Esophagus muscularis mucosa (tissue), 4 donors: ENCODE measurements around the gene EXOC3L4. TPM values are rescaled to one million over a fixed set of nuclear protein-coding genes. Genes with fewer than 3 reads are reported as not detected.
"Not testable (repeated sequence)": the region's sequence is repeated elsewhere in the genome, so short reads cannot be mapped to it uniquely, and the experiment has no call there.

ENCODE experiments used
- DNase-seq: peaks from one replicate; pipeline ENCODE4 v3.0.0-alpha.2; 2017; ENCODE audit errors: extremely low spot score
- H3K27ac ChIP-seq, 4 donors: fragments of 200-600 bp; sonication (generic); replicated peaks in 1 of 4; 1 replicate in 3 of 4; 2 replicates in 1 of 4; pipeline ENCODE4 v1.5.1; 2016 to 2019; ENCODE audit warnings: mild to moderate bottlenecking in 1 of 4
- H3K27me3 ChIP-seq, 4 donors: fragments of 200-600 bp; sonication (generic); one replicate each; pipeline versions ENCODE4 v1.5.1 to v1.6.0; 2016 to 2019
- H3K36me3 ChIP-seq, 4 donors: fragments of 200-600 bp; sonication (generic); one replicate each; pipeline ENCODE4 v1.5.1; 2016 to 2019
- H3K4me1 ChIP-seq, 4 donors: fragments of 200-600 bp; sonication (generic); one replicate each; pipeline ENCODE4 v1.5.1; 2016 to 2019
- H3K4me3 ChIP-seq, 4 donors: fragments of 200-600 bp; sonication (generic); 1 replicate in 2 of 4; 2 replicates in 2 of 4; pipeline ENCODE4 v1.5.1; 2016 to 2019; ENCODE audit warnings: mild to moderate bottlenecking in 4 of 4, moderate library complexity in 1 of 4
- H3K9me3 ChIP-seq, 4 donors: fragments of 200-600 bp; sonication (generic); 1 replicate in 3 of 4; 2 replicates in 1 of 4; pipeline ENCODE4 v1.5.1; 2016 to 2019
- CTCF ChIP-seq, 3 experiments: fragments of 200-600 bp in 2 of 3; fragments of 450-650 bp in 1 of 3; sonication (generic) in 2 of 3; IDR thresholded peaks; one replicate each; pipeline ENCODE4 v1.5.1; 2017 to 2019; ENCODE audit warnings: antibody characterized with exemption in 3 of 3, mild to moderate bottlenecking in 2 of 3, moderate library complexity in 1 of 3
- EP300 ChIP-seq: sonication (generic); formaldehyde crosslinking; IDR thresholded peaks from one replicate; pipeline ENCODE4 v1.6.1; 2017; ENCODE audit warnings: antibody characterized with exemption
- POLR2A ChIP-seq: fragments of 450-650 bp; IDR thresholded peaks from one replicate; pipeline ENCODE4 v1.6.1; 2017; ENCODE audit warnings: antibody characterized with exemption, moderate library complexity, mild to moderate bottlenecking, low read depth
- POLR2AphosphoS5 ChIP-seq, 2 donors: sonication (generic); formaldehyde crosslinking; IDR thresholded peaks; one replicate each; pipeline ENCODE4 v1.6.1; 2017; ENCODE audit warnings: antibody characterized with exemption in 2 of 2
- WGBS: methylation state at CpG from one replicate; pipeline ENCODE4 v1.1.5; 2018; 5-methylcytosine and 5-hydroxymethylcytosine counted together
- intact Hi-C: fragments of 100-400 bp; cut with DNase I; formaldehyde crosslinking; loops from one replicate; pipeline ENCODE4 v1.15.1; 2023
- total RNA-seq, 4 donors: library from RNA; depleted of rRNA; stranded (reverse); fragments of >200 nt; gene quantifications; one replicate each; pipeline versions ENCODE4 v1.1.0 to v1.2.1, GENCODE V29; 2016

Gene EXOC3L4
- total RNA-seq, 4 donors from 2014 or later = 0.42 to 2.0 (median 1.2) TPM

- WGBS = 72% methylated on average over 14 of the region's 15 CpGs
- Histone ChIP-seq H3K36me3 (no peaks in the 10 kb centered on the region), H3K27ac (no peak overlapping the region), H3K9me3 (no peaks in the 10 kb centered on the region), H3K4me1 (peaks cover 11 to 18% (median 15%) of the 10 kb centered on the region in 4 donors), H3K27me3 (peaks cover 0 to 16% (median 0%) of the 10 kb centered on the region in 4 donors), H3K4me3 (no peak overlapping the region)
- intact Hi-C loops = no loop called here
- no peak for DNase-seq
- TF ChIP-seq POLR2AphosphoS5 (IDR thresholded peaks at IDR 0.05) (no peak), EP300 (no peak), POLR2A (no peak), CTCF (IDR thresholded peaks at IDR 0.05) (no peak)
Observed at GRCh38 chr14:103151270-103151945, 56.9 kb downstream of the EXOC3L4 start.

GRCh38 chr14:103155010-103155409 lies 60.5 kb downstream of the EXOC3L4 start:
- no peaks in the 10 kb centered on the region for H3K36me3 ChIP-seq
- H3K4me3 ChIP-seq = no peak overlapping the region
- no peaks in the 10 kb centered on the region for H3K9me3 ChIP-seq
- no peak overlapping the region for H3K27ac ChIP-seq
- intact Hi-C loops = no loop called here
- no peaks in the 10 kb centered on the region for H3K27me3 ChIP-seq
- 28% methylated on average over 3 of the region's 6 CpGs for WGBS
- DNase-seq = no peak
- TF ChIP-seq POLR2A (no peak), EP300 (no peak), CTCF (IDR thresholded peaks at IDR 0.05) (no peak), POLR2AphosphoS5 (IDR thresholded peaks at IDR 0.05) (peak in 1 of 2 donors; percentile 61)
- peaks cover 11 to 18% (median 15%) of the 10 kb centered on the region in 4 donors for H3K4me1 ChIP-seq

- DNase-seq, H3K4me3 ChIP-seq, intact Hi-C loops, H3K36me3 ChIP-seq, H3K9me3 ChIP-seq, H3K27ac ChIP-seq, H3K27me3 ChIP-seq: not testable (repeated sequence)
- peaks cover 11 to 18% (median 15%) of the 10 kb centered on the region in 4 donors for H3K4me1 ChIP-seq
- 80% methylated on average over 2 of the region's 12 CpGs for WGBS
Observed at GRCh38 chr14:103155416-103155815, 60.9 kb downstream of the EXOC3L4 start.

GRCh38 chr14:103155826-103156394 lies 61.4 kb downstream of the EXOC3L4 start:
- Histone ChIP-seq H3K9me3 (no peaks in the 10 kb centered on the region), H3K36me3 (no peaks in the 10 kb centered on the region), H3K4me1 (peaks cover 11 to 18% (median 16%) of the 10 kb centered on the region in 4 donors), H3K27me3 (no peaks in the 10 kb centered on the region), H3K4me3 (no peak overlapping the region), H3K27ac (no peak overlapping the region)
- 80% methylated on average over 6 of the region's 9 CpGs for WGBS
- intact Hi-C loops = no loop called here
- no peak for DNase-seq
- TF ChIP-seq EP300 (no peak), CTCF (IDR thresholded peaks at IDR 0.05) (no peak), POLR2AphosphoS5 (IDR thresholded peaks at IDR 0.05) (no peak), POLR2A (no peak)

- no peaks in the 10 kb centered on the region for H3K27me3 ChIP-seq
- no peak for DNase-seq
- TF ChIP-seq POLR2A = no peak
- TF ChIP-seq POLR2AphosphoS5 (IDR thresholded peaks at IDR 0.05) = no peak
- TF ChIP-seq CTCF (IDR thresholded peaks at IDR 0.05) = no peak
- TF ChIP-seq EP300 = no peak
- no peaks in the 10 kb centered on the region for H3K9me3 ChIP-seq
- no peak overlapping the region for H3K4me3 ChIP-seq
- peaks cover 11 to 24% (median 19%) of the 10 kb centered on the region in 4 donors for H3K4me1 ChIP-seq
- no peaks in the 10 kb centered on the region for H3K36me3 ChIP-seq
- intact Hi-C loops = no loop called here
- WGBS = 71% methylated on average over 16 of the region's 21 CpGs
- no peak overlapping the region for H3K27ac ChIP-seq
Observed at GRCh38 chr14:103156651-103157378, 62.3 kb downstream of the EXOC3L4 start.
